SK-N-SH (cell line): ENCODE data around the gene ATP8A1. TPM values are rescaled to one million over a fixed set of nuclear protein-coding genes. Genes with fewer than 3 reads are reported as not detected.

Experiments
- CTCF ChIA-PET: fragments of 300-600, 350-600 bp; formaldehyde crosslinking; extraction: SDS; loops from one replicate; lab custom pipeline; 2021; lab: Yijun Ruan, JAX
- POLR2A ChIA-PET: fragments of 350-600 bp; sonication (Branson Sonifier 250); formaldehyde crosslinking; extraction: SDS; loops from one replicate; lab custom pipeline; 2020; ENCODE audit warnings: antibody characterized with exemption, inconsistent platforms; lab: Yijun Ruan, JAX
- DNase-seq: peaks from one replicate; pipeline ENCODE4 v3.0.0; 2012
- H2AFZ ChIP-seq: fragments of 200-600 bp; sonication (generic); 2 replicates; pipeline ENCODE4 v1.8.1; 2016; ENCODE audit warnings: antibody characterized with exemption, mild to moderate bottlenecking, low read depth
- H3F3A ChIP-seq: fragments of 200-600 bp; sonication (generic); replicated peaks from 2 replicates; pipeline ENCODE3; 2016; ENCODE audit warnings: antibody characterized with exemption, mild to moderate bottlenecking; ENCODE audit not compliant: insufficient read depth
- H3K27ac ChIP-seq, 2 experiments: fragments of 200-500 bp in 1 of 2; fragments of 200-600 bp in 1 of 2; sonication (Bioruptor generic) in 1 of 2; sonication (generic), shearing (Covaris generic) in 1 of 2; 2 replicates each; pipeline versions ENCODE4 v1.5.1 to v1.6.1; 2014 to 2016; ENCODE audit warnings: low read depth in 2 of 2, inconsistent platforms in 1 of 2, low read length in 1 of 2, mild to moderate bottlenecking in 1 of 2, mixed read lengths in 1 of 2
- H3K27me3 ChIP-seq: fragments of 200-600 bp; sonication (generic), shearing (Covaris generic); 2 replicates; pipeline ENCODE4 v1.6.1; 2016; ENCODE audit warnings: mixed run types; ENCODE audit not compliant: insufficient read depth
- H3K36me3 ChIP-seq, 2 experiments: fragments of 200-500 bp in 1 of 2; fragments of 200-600 bp in 1 of 2; sonication (Bioruptor generic) in 1 of 2; sonication (generic) in 1 of 2; replicated peaks in 1 of 2; 2 replicates each; pipeline versions ENCODE3 to v1.5.1; 2014 to 2016; ENCODE audit warnings: low read length in 1 of 2, mild to moderate bottlenecking in 1 of 2; ENCODE audit not compliant: insufficient read depth in 2 of 2, control insufficient read depth in 1 of 2
- H3K4me1 ChIP-seq, 2 experiments: fragments of 200-500 bp in 1 of 2; fragments of 200-600 bp in 1 of 2; sonication (Bioruptor generic) in 1 of 2; sonication (generic), shearing (Covaris generic) in 1 of 2; 2 replicates each; pipeline versions ENCODE4 v1.5.1 to v1.6.1; 2014 to 2016; ENCODE audit warnings: low read depth in 1 of 2, low read length in 1 of 2, mixed run types in 1 of 2; ENCODE audit not compliant: insufficient read depth in 2 of 2, control insufficient read depth in 1 of 2
- H3K4me2 ChIP-seq: fragments of 200-600 bp; sonication (generic), shearing (Covaris generic); 2 replicates; pipeline ENCODE4 v1.6.1; 2017; ENCODE audit warnings: mixed run types
- H3K4me3 ChIP-seq, 2 experiments: fragments of 200-500 bp in 1 of 2; fragments of 200-600 bp in 1 of 2; sonication (Bioruptor generic) in 1 of 2; sonication (generic), shearing (Covaris generic) in 1 of 2; 2 replicates each; pipeline versions ENCODE4 v1.5.1 to v1.8.1; 2014 to 2016; ENCODE audit warnings: low read depth in 2 of 2, inconsistent platforms in 1 of 2, low read length in 1 of 2, mild to moderate bottlenecking in 1 of 2, mixed read lengths in 1 of 2, moderate library complexity in 1 of 2
- H3K79me2 ChIP-seq: fragments of 200-600 bp; sonication (generic); 2 replicates; pipeline ENCODE4 v1.8.1; 2017; ENCODE audit warnings: mild to moderate bottlenecking; ENCODE audit not compliant: insufficient read depth
- H3K9ac ChIP-seq: fragments of 200-600 bp; sonication (generic); 2 replicates; pipeline ENCODE4 v1.6.1; 2017; ENCODE audit warnings: mixed run types
- H3K9me2 ChIP-seq: fragments of 200-600 bp; sonication (generic); 2 replicates; pipeline ENCODE4 v1.6.1; 2017; ENCODE audit warnings: mixed run types
- H3K9me3 ChIP-seq: fragments of 200-600 bp; sonication (generic); 2 replicates; pipeline ENCODE4 v1.6.1; 2017; ENCODE audit warnings: mixed run types, mild to moderate bottlenecking, moderate library complexity
- H4K20me1 ChIP-seq: fragments of 200-600 bp; sonication (generic); 2 replicates; pipeline ENCODE4 v1.6.1; 2017; ENCODE audit warnings: mild to moderate bottlenecking, mixed run types; ENCODE audit not compliant: insufficient read depth
- CHD2 ChIP-seq: fragments of 150-350 bp; IDR thresholded peaks from 2 replicates; pipeline ENCODE4 v1.6.1; 2018; ENCODE audit warnings: low read length; ENCODE audit not compliant: partially characterized antibody
- EP300 ChIP-seq, 2 experiments: IDR thresholded peaks; 2 replicates each; pipeline versions ENCODE4 v1.4.0 to v1.6.1; 2012; ENCODE audit warnings: borderline replicate concordance in 1 of 2, low read depth in 1 of 2, low read length in 1 of 2
- EZH2phosphoT487 ChIP-seq: fragments of 200-600 bp; sonication (generic); IDR thresholded peaks from 2 replicates; pipeline ENCODE4 v1.6.1; 2017; ENCODE audit warnings: low read depth, mixed run types, mild to moderate bottlenecking, antibody characterized with exemption, moderate library complexity, borderline replicate concordance
- FOXJ3 ChIP-seq: sonication (generic); formaldehyde crosslinking; IDR thresholded peaks from 2 replicates; pipeline ENCODE4 v1.5.1; 2020; ENCODE audit warnings: mild to moderate bottlenecking, missing genetic modification reagents
- FOXM1 ChIP-seq: IDR thresholded peaks from 2 replicates; pipeline ENCODE4 v1.4.0; 2012; ENCODE audit warnings: low read depth, mild to moderate bottlenecking
- GABPA ChIP-seq: IDR thresholded peaks from 2 replicates; pipeline ENCODE4 v1.4.0; 2012; ENCODE audit warnings: low read depth, mild to moderate bottlenecking
- GATA2 ChIP-seq: sonication (generic); formaldehyde crosslinking; IDR thresholded peaks from 2 replicates; pipeline ENCODE4 v1.5.0; 2020; ENCODE audit warnings: mild to moderate bottlenecking, missing genetic modification reagents
- JUND ChIP-seq: IDR thresholded peaks from 2 replicates; pipeline ENCODE4 v1.4.0; 2012
- MXI1 ChIP-seq: IDR thresholded peaks from 2 replicates; pipeline ENCODE4 v1.6.1; 2012; ENCODE audit warnings: mild to moderate bottlenecking, low read depth, low read length, improper control_type of control experiment
- NFIC ChIP-seq: IDR thresholded peaks from 2 replicates; pipeline ENCODE4 v1.4.0; 2012; ENCODE audit warnings: borderline replicate concordance
- RAD21 ChIP-seq: IDR thresholded peaks from 2 replicates; pipeline ENCODE4 v1.6.1; 2012; ENCODE audit warnings: mild to moderate bottlenecking, low read length
- RCOR1 ChIP-seq: fragments of 150-350 bp; IDR thresholded peaks from 2 replicates; pipeline ENCODE4 v1.6.1; 2017; ENCODE audit warnings: antibody characterized with exemption, low read length
- SMC3 ChIP-seq: IDR thresholded peaks from 2 replicates; pipeline ENCODE4 v1.6.1; 2012; ENCODE audit warnings: low read depth, low read length, improper control_type of control experiment
- TCF12 ChIP-seq: IDR thresholded peaks from 2 replicates; pipeline ENCODE4 v1.4.0; 2012
- YY1 ChIP-seq: IDR thresholded peaks from 2 replicates; pipeline ENCODE4 v1.4.0; 2012; ENCODE audit warnings: low read depth, mild to moderate bottlenecking
- WGBS: methylation state at CpG from one replicate; pipeline ENCODE4 v1.1.6; 2017; ENCODE audit warnings: low lambda C conversion rate; 5-methylcytosine and 5-hydroxymethylcytosine counted together
- polyA plus RNA-seq, 3 experiments: library from polyadenylated mRNA; depleted of rRNA; stranded (reverse); fragments of >200 nt; gene quantifications; 2 replicates each; pipeline ENCODE4 v1.2.3, GENCODE V29; 2012
- TF ChIP-seq, protein P1 (sequence below): IDR thresholded peaks from 2 replicates; pipeline ENCODE4 v1.6.1; 2012; ENCODE audit warnings: mild to moderate bottlenecking, low read depth, low read length, moderate library complexity
- TF ChIP-seq, protein P2 (sequence below): fragments of 150-350 bp; IDR thresholded peaks from 2 replicates; pipeline ENCODE4 v1.6.1; 2016; ENCODE audit warnings: mild to moderate bottlenecking, low read depth, low read length
- TF ChIP-seq, protein P3 (sequence below): IDR thresholded peaks from 2 replicates; pipeline ENCODE4; 2012

The ATP8A1 gene
- polyA plus RNA-seq, 1 of the 3 experiments (the other 2 are of a cell fraction), result 0.38 TPM

DNA sequence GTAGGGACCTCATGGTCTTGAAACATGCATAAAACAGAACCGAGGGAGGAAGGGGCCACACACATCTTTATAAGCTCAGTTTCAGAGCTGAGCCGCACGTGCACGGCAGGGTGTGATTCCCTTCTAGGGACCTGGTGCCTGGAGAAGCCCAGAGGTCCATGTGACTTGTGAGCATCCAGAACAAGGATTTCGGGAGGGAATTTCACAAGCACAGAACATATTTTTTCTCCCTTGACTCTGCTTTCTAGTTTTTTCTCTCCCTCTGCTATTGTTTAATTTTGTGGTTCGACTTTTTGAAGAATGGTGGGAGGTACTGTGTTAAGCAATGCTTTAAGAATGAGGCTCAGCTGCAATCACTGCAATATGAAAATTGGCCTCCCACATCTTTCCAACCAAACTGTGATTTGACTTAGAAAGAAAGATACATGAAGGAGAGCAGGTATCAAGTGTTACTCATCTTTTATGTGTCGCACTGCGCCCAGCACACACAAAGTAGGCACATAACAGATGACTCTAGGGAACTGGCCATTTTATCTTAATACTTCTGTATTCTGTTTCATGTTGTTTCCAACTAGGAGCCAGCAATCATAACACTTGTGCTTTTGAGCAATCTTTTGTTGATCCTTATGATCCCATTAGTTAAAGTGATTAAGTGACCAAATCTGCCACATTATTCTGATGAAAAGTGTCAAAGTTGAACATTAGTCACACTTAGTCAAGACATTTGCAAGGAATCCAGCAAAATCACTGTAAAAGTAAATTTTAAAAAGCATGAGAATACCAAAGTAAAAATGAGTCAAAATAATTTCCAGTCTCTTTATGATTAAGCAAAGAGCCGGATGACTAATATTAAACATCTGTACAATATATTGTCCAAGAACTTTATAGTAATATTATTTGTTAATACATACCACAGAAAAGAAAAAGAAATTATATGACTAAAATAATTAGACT lies 173.2 kb downstream of the ATP8A1 start:
- Histone ChIP-seq H3F3A (no peaks in the 10 kb centered on the region), H3K9ac (no peak overlapping the region), H3K9me2 (no peaks in the 10 kb centered on the region), H3K27me3 (no peaks in the 10 kb centered on the region), H3K4me1 (peaks cover 0 to 25% of the 10 kb centered on the region in 2 experiments; a peak in 2 of 4 replicates), H2AFZ (no peak overlapping the region), H3K27ac (peak overlapping the region in 1 of 2 experiments; percentile 95; a peak in 3 of 4 replicates), H4K20me1 (no peaks in the 10 kb centered on the region), H3K36me3 (no peaks in the 10 kb centered on the region), H3K9me3 (no peaks in the 10 kb centered on the region), H3K79me2 (no peaks in the 10 kb centered on the region), H3K4me2 (no peak overlapping the region), H3K4me3 (no peak overlapping the region)
- ChIA-PET CTCF (interaction anchor here (0.7 to 1.6 kb wide), 3 partner anchors 36 to 202 kb away, joined by 3 to 4 read pairs (median 4); no protein-coding TSS in a partner anchor), POLR2A (no interaction called here)
- no peak for DNase-seq
- no peak for TF ChIP-seq EP300 (IDR thresholded peaks at IDR 0.05; ENCODE audit: borderline replicate concordance in 1 of 2, low read depth in 1 of 2, low read length in 1 of 2)
- TF ChIP-seq TCF12, result 0 out of 2 replicates have a peak, but pooled peaks have one; percentile 4
- 55% methylated on average over 9 of the region's 9 CpGs for WGBS

DNA sequence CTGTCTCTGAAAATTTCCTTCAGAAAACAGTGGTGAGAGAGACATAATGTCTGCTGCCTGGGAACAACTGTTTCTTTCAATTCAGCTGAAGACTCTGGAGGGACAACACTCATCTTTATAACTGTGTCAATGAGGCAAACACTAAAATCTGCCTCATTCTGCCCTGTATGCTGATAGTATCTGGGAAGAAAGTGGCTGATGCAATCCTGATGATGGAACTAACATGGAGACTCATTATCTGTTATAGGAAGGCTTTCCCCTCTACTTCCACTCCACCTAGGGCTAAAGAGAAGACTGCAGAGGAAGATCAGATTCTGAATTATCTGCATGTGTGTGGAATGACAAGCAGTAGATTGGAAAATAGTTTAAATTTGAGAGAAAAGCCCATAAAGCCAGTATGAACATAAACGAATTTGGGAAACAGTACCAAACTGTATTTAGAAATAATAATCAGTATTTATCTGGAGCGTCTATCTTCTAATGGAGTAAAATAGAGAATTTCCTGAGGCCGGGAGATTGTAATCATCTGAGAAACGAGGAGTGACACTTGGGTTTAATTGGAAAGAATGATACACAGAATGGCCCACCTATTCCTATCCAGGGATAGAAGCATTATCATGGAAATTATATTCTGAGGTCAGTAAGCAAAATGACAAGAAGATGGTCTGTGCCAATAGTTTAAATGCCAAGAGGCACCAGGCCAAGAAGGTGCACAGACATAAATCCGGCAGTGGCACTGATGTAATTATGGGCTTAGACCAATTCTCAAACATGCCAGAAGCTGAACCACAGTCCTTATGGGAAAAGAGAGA lies 174.2 kb downstream of the ATP8A1 start:
- Histone ChIP-seq H3K9me2 (no peaks in the 10 kb centered on the region), H3K4me3 (no peak overlapping the region), H3K27ac (peak overlapping the region; percentile 34 to 95; a peak in 3 of 4 replicates), H3K36me3 (no peaks in the 10 kb centered on the region), H3F3A (no peaks in the 10 kb centered on the region), H3K4me1 (peaks cover 0 to 25% of the 10 kb centered on the region in 2 experiments; a peak in 2 of 4 replicates), H2AFZ (0 out of 2 replicates have a peak overlapping the region, but pooled peaks have one; percentile 21), H4K20me1 (no peaks in the 10 kb centered on the region)
- CTCF ChIA-PET, result interaction anchor here (0.7 to 2.1 kb wide), 5 partner anchors 33 to 202 kb away, joined by 3 to 5 read pairs (median 4); no protein-coding TSS in a partner anchor
- TF ChIP-seq RAD21 (peak; percentile 29; the same call in 1 of the 2 replicates), RCOR1 (peak; percentile 69; the same call in 1 of the 2 replicates), EZH2phosphoT487 (no peak), NFIC (peak; percentile 63), SMC3 (no peak; the same call in 1 of the 2 replicates), GABPA (no peak), GATA2 (CRISPR knock-in tag) (peak; percentile 81), YY1 (no peak), EP300 (IDR thresholded peaks at IDR 0.05; ENCODE audit: borderline replicate concordance in 1 of 2, low read depth in 1 of 2, low read length in 1 of 2) (peak in 1 of 2 experiments; percentile 80; a peak in 2 of 4 replicates), CHD2 (peak; percentile 5), FOXM1 (no peak), FOXJ3 (CRISPR knock-in tag) (peak; percentile 73; the same call in 1 of the 2 replicates), JUND (no peak), MXI1 (peak; percentile 31; the same call in 1 of the 2 replicates)
- TF ChIP-seq, protein P1, sequence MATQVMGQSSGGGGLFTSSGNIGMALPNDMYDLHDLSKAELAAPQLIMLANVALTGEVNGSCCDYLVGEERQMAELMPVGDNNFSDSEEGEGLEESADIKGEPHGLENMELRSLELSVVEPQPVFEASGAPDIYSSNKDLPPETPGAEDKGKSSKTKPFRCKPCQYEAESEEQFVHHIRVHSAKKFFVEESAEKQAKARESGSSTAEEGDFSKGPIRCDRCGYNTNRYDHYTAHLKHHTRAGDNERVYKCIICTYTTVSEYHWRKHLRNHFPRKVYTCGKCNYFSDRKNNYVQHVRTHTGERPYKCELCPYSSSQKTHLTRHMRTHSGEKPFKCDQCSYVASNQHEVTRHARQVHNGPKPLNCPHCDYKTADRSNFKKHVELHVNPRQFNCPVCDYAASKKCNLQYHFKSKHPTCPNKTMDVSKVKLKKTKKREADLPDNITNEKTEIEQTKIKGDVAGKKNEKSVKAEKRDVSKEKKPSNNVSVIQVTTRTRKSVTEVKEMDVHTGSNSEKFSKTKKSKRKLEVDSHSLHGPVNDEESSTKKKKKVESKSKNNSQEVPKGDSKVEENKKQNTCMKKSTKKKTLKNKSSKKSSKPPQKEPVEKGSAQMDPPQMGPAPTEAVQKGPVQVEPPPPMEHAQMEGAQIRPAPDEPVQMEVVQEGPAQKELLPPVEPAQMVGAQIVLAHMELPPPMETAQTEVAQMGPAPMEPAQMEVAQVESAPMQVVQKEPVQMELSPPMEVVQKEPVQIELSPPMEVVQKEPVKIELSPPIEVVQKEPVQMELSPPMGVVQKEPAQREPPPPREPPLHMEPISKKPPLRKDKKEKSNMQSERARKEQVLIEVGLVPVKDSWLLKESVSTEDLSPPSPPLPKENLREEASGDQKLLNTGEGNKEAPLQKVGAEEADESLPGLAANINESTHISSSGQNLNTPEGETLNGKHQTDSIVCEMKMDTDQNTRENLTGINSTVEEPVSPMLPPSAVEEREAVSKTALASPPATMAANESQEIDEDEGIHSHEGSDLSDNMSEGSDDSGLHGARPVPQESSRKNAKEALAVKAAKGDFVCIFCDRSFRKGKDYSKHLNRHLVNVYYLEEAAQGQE, result no peak
- TF ChIP-seq, protein P2, sequence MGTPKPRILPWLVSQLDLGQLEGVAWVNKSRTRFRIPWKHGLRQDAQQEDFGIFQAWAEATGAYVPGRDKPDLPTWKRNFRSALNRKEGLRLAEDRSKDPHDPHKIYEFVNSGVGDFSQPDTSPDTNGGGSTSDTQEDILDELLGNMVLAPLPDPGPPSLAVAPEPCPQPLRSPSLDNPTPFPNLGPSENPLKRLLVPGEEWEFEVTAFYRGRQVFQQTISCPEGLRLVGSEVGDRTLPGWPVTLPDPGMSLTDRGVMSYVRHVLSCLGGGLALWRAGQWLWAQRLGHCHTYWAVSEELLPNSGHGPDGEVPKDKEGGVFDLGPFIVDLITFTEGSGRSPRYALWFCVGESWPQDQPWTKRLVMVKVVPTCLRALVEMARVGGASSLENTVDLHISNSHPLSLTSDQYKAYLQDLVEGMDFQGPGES, result no peak
- TF ChIP-seq, protein P3, sequence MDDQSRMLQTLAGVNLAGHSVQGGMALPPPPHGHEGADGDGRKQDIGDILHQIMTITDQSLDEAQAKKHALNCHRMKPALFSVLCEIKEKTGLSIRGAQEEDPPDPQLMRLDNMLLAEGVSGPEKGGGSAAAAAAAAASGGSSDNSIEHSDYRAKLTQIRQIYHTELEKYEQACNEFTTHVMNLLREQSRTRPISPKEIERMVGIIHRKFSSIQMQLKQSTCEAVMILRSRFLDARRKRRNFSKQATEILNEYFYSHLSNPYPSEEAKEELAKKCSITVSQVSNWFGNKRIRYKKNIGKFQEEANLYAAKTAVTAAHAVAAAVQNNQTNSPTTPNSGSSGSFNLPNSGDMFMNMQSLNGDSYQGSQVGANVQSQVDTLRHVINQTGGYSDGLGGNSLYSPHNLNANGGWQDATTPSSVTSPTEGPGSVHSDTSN, result peak; percentile 41; the same call in 1 of the 2 replicates
- TF ChIP-seq, all 33 proteins: peak for 9
- Histone ChIP-seq H3K9me3 (no peaks in the 10 kb centered on the region), H3K4me2 (no peak overlapping the region), H3K79me2 (no peaks in the 10 kb centered on the region), H3K27me3 (no peaks in the 10 kb centered on the region), H3K9ac (no peak overlapping the region)
- POLR2A ChIA-PET, result no interaction called here
- 5% methylated on average over 5 of the region's 5 CpGs for whole genome bisulfite sequencing
- DNase-seq, result peak; percentile 31
